T follicular helper cell (primary cell): ENCODE data around the gene S100A13.

Experiments
- DNase-seq: peaks from one replicate; pipeline ENCODE4 v3.0.0-alpha.2; 2020; ENCODE audit warnings: low read depth

S100A13 gene

GRCh38 chr1:153627715-153628626 lies 666 bp upstream of the S100A13 start, which contains the start of gene S100A1:
Gene S100A1 (plus strand): TSS chr1:153628434. CDS start chr1:153630522, 2,088 bp downstream.
- no peak for DNase-seq

- DNase-seq, result no peak
Measured at GRCh38 chr1:153626477-153626903, 815 bp downstream of the S100A13 start.

- DNase-seq, result no peak
Measured at GRCh38 chr1:153624965-153625611, 2.2 kb downstream of the S100A13 start.

- no peak for DNase-seq
Measured at GRCh38 chr1:153623101-153623500, 4.2 kb downstream of the S100A13 start.

- DNase-seq, result no peak
Measured at GRCh38 chr1:153619171-153619570, 8.1 kb downstream of the S100A13 start.

- peak; percentile 13 for DNase-seq
Measured at GRCh38 chr1:153617663-153618062, 9.6 kb downstream of the S100A13 start.

- no peak for DNase-seq
Measured at GRCh38 chr1:153616917-153617311, 10.4 kb downstream of the S100A13 start.

- no peak for DNase-seq
Measured at GRCh38 chr1:153616144-153616916, 11.0 kb downstream of the S100A13 start, which contains the start of gene S100A14. Gene S100A14 (minus strand): TSS chr1:153616325. CDS start chr1:153615858, 467 bp downstream.

- DNase-seq, result no peak
Measured at GRCh38 chr1:153615406-153615805, 11.9 kb downstream of the S100A13 start.

GRCh38 chr1:153614906-153615305 lies 12.4 kb downstream of the S100A13 start:
- DNase-seq, result no peak

GRCh38 chr1:153614189-153614900 lies 13.0 kb downstream of the S100A13 start:
- no peak for DNase-seq

- DNase-seq, result no peak
Measured at GRCh38 chr1:153613406-153613805, 13.9 kb downstream of the S100A13 start.

GRCh38 chr1:153612755-153613331 lies 14.5 kb downstream of the S100A13 start, which contains the start of gene S100A16:
Gene S100A16 (minus strand): TSS chr1:153613137. CDS start chr1:153608151, 4,986 bp downstream.
- DNase-seq, result no peak

- no peak for DNase-seq
Measured at GRCh38 chr1:153612111-153612754, 15.1 kb downstream of the S100A13 start.

GRCh38 chr1:153611356-153611755 lies 15.9 kb downstream of the S100A13 start:
- no peak for DNase-seq

- DNase-seq, result no peak
Measured at GRCh38 chr1:153610811-153611301, 16.4 kb downstream of the S100A13 start.

- no peak for DNase-seq
Measured at GRCh38 chr1:153610334-153610733, 17.0 kb downstream of the S100A13 start.

GRCh38 chr1:153609585-153609907 lies 17.8 kb downstream of the S100A13 start:
- no peak for DNase-seq

GRCh38 chr1:153608742-153609584 lies 18.3 kb downstream of the S100A13 start:
- no peak for DNase-seq
